ENCODE measurements around the gene LRFN2. TPM values are rescaled to one million over a fixed set of nuclear protein-coding genes. Genes with fewer than 3 reads are reported as not detected.

The LRFN2 gene
- total RNA-seq, 1 donor from 2014 or later: 0.32 TPM

GRCh38 chr6:40538556-40538955, 48.6 kb downstream of the LRFN2 start:
- Histone ChIP-seq H3K36me3 (ENCODE audit: insufficient read depth, low read length) (no peaks in the 10 kb centered on the region), H3K9ac (ENCODE audit: low read length) (no peak overlapping the region), H3K4me1 (ENCODE audit: insufficient read depth, low read length) (no peaks in the 10 kb centered on the region), H3K27ac (ENCODE audit: low read depth, low read length) (no peak overlapping the region), H3K4me3 (ENCODE audit: insufficient read depth, low read depth, low read length) (no peak overlapping the region), H3K27me3 (ENCODE audit: insufficient read depth, low read length) (peaks cover 4% of the 10 kb centered on the region), H3K9me3 (ENCODE audit: insufficient read depth, low read depth, low read length) (no peaks in the 10 kb centered on the region), H3K4me2 (ENCODE audit: low read length) (no peak overlapping the region), H2AFZ (ENCODE audit: low read depth, low read length) (no peak overlapping the region), H3K79me2 (ENCODE audit: insufficient read depth, low read length) (no peaks in the 10 kb centered on the region), H4K20me1 (ENCODE audit: insufficient read depth, low read length) (no peaks in the 10 kb centered on the region)
- Mint-ChIP-seq H3K9me3 (ENCODE audit: unreplicated experiment) (no peaks in the 10 kb centered on the region), H3K4me3 (ENCODE audit: unreplicated experiment) (no peak overlapping the region), H3K36me3 (ENCODE audit: low read depth, unreplicated experiment) (no peaks in the 10 kb centered on the region), H3K27me3 (ENCODE audit: low read depth, unreplicated experiment) (peaks cover 72% of the 10 kb centered on the region), H3K4me1 (ENCODE audit: low read depth, unreplicated experiment) (no peaks in the 10 kb centered on the region), H3K27ac (ENCODE audit: unreplicated experiment) (no peak overlapping the region)
- DNase-seq (ENCODE audit: low read depth) (no peak), FAIRE-seq (no peak)
- TF ChIP-seq CTCF (IDR thresholded peaks at IDR 0.05; ENCODE audit: insufficient read depth, low read depth, low read length): no peak
- TF ChIP-seq EZH2 (IDR thresholded peaks at IDR 0.05; ENCODE audit: insufficient read depth, low read length): no peak

- FAIRE-seq (no peak), DNase-seq (ENCODE audit: low read depth) (no peak)
- Mint-ChIP-seq H3K27me3 (ENCODE audit: low read depth, unreplicated experiment) (peaks cover 69% of the 10 kb centered on the region), H3K9me3 (ENCODE audit: unreplicated experiment) (no peaks in the 10 kb centered on the region), H3K4me3 (ENCODE audit: unreplicated experiment) (no peak overlapping the region), H3K4me1 (ENCODE audit: low read depth, unreplicated experiment) (no peaks in the 10 kb centered on the region), H3K36me3 (ENCODE audit: low read depth, unreplicated experiment) (no peaks in the 10 kb centered on the region), H3K27ac (ENCODE audit: unreplicated experiment) (no peak overlapping the region)
- Histone ChIP-seq H2AFZ (ENCODE audit: low read depth, low read length) (no peak overlapping the region), H3K79me2 (ENCODE audit: insufficient read depth, low read length) (no peaks in the 10 kb centered on the region), H3K9me3 (ENCODE audit: insufficient read depth, low read depth, low read length) (no peaks in the 10 kb centered on the region), H3K9ac (ENCODE audit: low read length) (no peak overlapping the region), H4K20me1 (ENCODE audit: insufficient read depth, low read length) (no peaks in the 10 kb centered on the region), H3K27ac (ENCODE audit: low read depth, low read length) (no peak overlapping the region), H3K4me1 (ENCODE audit: insufficient read depth, low read length) (no peaks in the 10 kb centered on the region), H3K4me3 (ENCODE audit: insufficient read depth, low read depth, low read length) (no peak overlapping the region), H3K27me3 (ENCODE audit: insufficient read depth, low read length) (peaks cover 2% of the 10 kb centered on the region), H3K4me2 (ENCODE audit: low read length) (no peak overlapping the region), H3K36me3 (ENCODE audit: insufficient read depth, low read length) (no peaks in the 10 kb centered on the region)
- TF ChIP-seq CTCF (IDR thresholded peaks at IDR 0.05; ENCODE audit: insufficient read depth, low read depth, low read length): no peak
- no peak for TF ChIP-seq EZH2 (IDR thresholded peaks at IDR 0.05; ENCODE audit: insufficient read depth, low read length)
These were observed 49.7 kb downstream of the LRFN2 start for GRCh38 chr6:40537446-40537845.

- DNase-seq (ENCODE audit: low read depth) (no peak), FAIRE-seq (no peak)
- Histone ChIP-seq H4K20me1 (ENCODE audit: insufficient read depth, low read length) (no peaks in the 10 kb centered on the region), H3K4me3 (ENCODE audit: insufficient read depth, low read depth, low read length) (no peak overlapping the region), H3K9me3 (ENCODE audit: insufficient read depth, low read depth, low read length) (no peaks in the 10 kb centered on the region), H3K79me2 (ENCODE audit: insufficient read depth, low read length) (no peaks in the 10 kb centered on the region), H3K4me1 (ENCODE audit: insufficient read depth, low read length) (no peaks in the 10 kb centered on the region), H3K4me2 (ENCODE audit: low read length) (no peak overlapping the region), H3K9ac (ENCODE audit: low read length) (no peak overlapping the region), H2AFZ (ENCODE audit: low read depth, low read length) (no peak overlapping the region), H3K27me3 (ENCODE audit: insufficient read depth, low read length) (peaks cover under 1% of the 10 kb centered on the region), H3K27ac (ENCODE audit: low read depth, low read length) (no peak overlapping the region), H3K36me3 (ENCODE audit: insufficient read depth, low read length) (no peaks in the 10 kb centered on the region)
- H3K4me1 Mint-ChIP-seq (ENCODE audit: low read depth, unreplicated experiment): no peaks in the 10 kb centered on the region
- H3K36me3 Mint-ChIP-seq (ENCODE audit: low read depth, unreplicated experiment): no peaks in the 10 kb centered on the region
- H3K4me3 Mint-ChIP-seq (ENCODE audit: unreplicated experiment): no peak overlapping the region
- TF ChIP-seq CTCF (IDR thresholded peaks at IDR 0.05; ENCODE audit: insufficient read depth, low read depth, low read length) (no peak), EZH2 (IDR thresholded peaks at IDR 0.05; ENCODE audit: insufficient read depth, low read length) (no peak)
- H3K27ac Mint-ChIP-seq (ENCODE audit: unreplicated experiment): no peak overlapping the region
- H3K9me3 Mint-ChIP-seq (ENCODE audit: unreplicated experiment): no peaks in the 10 kb centered on the region
- peaks cover 63% of the 10 kb centered on the region for H3K27me3 Mint-ChIP-seq (ENCODE audit: low read depth, unreplicated experiment)
These were observed 50.7 kb downstream of the LRFN2 start for GRCh38 chr6:40536442-40536841.

Measured in astrocyte (in vitro differentiated cells and primary cell).